ENCODE data around the gene TIMP2.
"Not testable (repeated sequence)": the region's sequence is repeated elsewhere in the genome, so short reads cannot be mapped to it uniquely, and the experiment has no call there.

The TIMP2 gene

GRCh38 chr17:78965491-78965924, 40.3 kb upstream of the TIMP2 start:
- H3K36me3 Mint-ChIP-seq (ENCODE audit: low read depth): no peaks in the 10 kb centered on the region
- H3K27ac Mint-ChIP-seq: peak overlapping the region in 1 of 3 experiments; percentile 29
- peaks cover 15% of the 10 kb centered on the region for H3K27me3 Mint-ChIP-seq (ENCODE audit: low read depth)
- no peaks in the 10 kb centered on the region for H3K9me3 Mint-ChIP-seq
- H3K4me1 Mint-ChIP-seq: peaks cover 9% of the 10 kb centered on the region
- TF ChIP-seq, protein P1, sequence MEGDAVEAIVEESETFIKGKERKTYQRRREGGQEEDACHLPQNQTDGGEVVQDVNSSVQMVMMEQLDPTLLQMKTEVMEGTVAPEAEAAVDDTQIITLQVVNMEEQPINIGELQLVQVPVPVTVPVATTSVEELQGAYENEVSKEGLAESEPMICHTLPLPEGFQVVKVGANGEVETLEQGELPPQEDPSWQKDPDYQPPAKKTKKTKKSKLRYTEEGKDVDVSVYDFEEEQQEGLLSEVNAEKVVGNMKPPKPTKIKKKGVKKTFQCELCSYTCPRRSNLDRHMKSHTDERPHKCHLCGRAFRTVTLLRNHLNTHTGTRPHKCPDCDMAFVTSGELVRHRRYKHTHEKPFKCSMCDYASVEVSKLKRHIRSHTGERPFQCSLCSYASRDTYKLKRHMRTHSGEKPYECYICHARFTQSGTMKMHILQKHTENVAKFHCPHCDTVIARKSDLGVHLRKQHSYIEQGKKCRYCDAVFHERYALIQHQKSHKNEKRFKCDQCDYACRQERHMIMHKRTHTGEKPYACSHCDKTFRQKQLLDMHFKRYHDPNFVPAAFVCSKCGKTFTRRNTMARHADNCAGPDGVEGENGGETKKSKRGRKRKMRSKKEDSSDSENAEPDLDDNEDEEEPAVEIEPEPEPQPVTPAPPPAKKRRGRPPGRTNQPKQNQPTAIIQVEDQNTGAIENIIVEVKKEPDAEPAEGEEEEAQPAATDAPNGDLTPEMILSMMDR (IDR thresholded peaks at IDR 0.05; ENCODE audit: unreplicated experiment in 3 of 3): no peak
- no peak overlapping the region for H3K4me3 Mint-ChIP-seq

DNA sequence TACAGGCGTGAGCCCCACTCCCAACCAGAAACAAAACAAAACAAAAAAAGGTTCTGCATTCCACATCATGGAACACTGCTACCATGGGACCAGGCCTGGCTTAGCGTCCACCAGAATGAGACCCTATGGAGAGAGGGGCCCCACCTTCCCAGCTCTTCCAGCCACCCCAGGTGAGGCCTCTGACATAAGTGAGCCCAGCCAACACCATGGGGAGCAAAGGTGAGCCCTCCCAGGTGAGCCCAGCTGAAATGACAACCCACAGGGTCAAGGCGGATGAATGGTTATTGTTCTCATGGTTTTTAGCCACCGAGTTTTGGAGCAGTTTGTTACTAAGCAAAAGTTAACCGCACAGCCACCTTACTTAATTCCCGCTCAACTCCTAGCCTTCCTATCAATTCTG, 38.2 kb upstream of the TIMP2 start:
- no peaks in the 10 kb centered on the region for H3K36me3 Mint-ChIP-seq (ENCODE audit: low read depth)
- no peak overlapping the region for H3K27ac Mint-ChIP-seq

GRCh38 chr17:78962984-78963348, 37.8 kb upstream of the TIMP2 start:
- not testable (repeated sequence) for H3K27ac Mint-ChIP-seq; H3K9me3 Mint-ChIP-seq; H3K36me3 Mint-ChIP-seq (ENCODE audit: low read depth); H3K4me3 Mint-ChIP-seq; H3K4me1 Mint-ChIP-seq
- H3K27me3 Mint-ChIP-seq (ENCODE audit: low read depth): peaks cover 12% of the 10 kb centered on the region

More for the DNA sequence above, 38.2 kb upstream of the TIMP2 start:
- Mint-ChIP-seq H3K27me3 (ENCODE audit: low read depth) (peaks cover 12% of the 10 kb centered on the region), H3K9me3 (no peaks in the 10 kb centered on the region), H3K4me3 (no peak overlapping the region), H3K4me1 (peaks cover 9% of the 10 kb centered on the region)
- TF ChIP-seq, protein P1 (IDR thresholded peaks at IDR 0.05; ENCODE audit: unreplicated experiment in 3 of 3): no peak

GRCh38 chr17:78962345-78962983, 37.3 kb upstream of the TIMP2 start:
- no peak overlapping the region for H3K4me3 Mint-ChIP-seq
- peaks cover 9% of the 10 kb centered on the region for H3K4me1 Mint-ChIP-seq
- TF ChIP-seq, protein P1 (IDR thresholded peaks at IDR 0.05; ENCODE audit: unreplicated experiment in 3 of 3): no peak
- no peaks in the 10 kb centered on the region for H3K36me3 Mint-ChIP-seq (ENCODE audit: low read depth)
- peaks cover 12% of the 10 kb centered on the region for H3K27me3 Mint-ChIP-seq (ENCODE audit: low read depth)
- H3K9me3 Mint-ChIP-seq: no peaks in the 10 kb centered on the region
- H3K27ac Mint-ChIP-seq: no peak overlapping the region

DNA sequence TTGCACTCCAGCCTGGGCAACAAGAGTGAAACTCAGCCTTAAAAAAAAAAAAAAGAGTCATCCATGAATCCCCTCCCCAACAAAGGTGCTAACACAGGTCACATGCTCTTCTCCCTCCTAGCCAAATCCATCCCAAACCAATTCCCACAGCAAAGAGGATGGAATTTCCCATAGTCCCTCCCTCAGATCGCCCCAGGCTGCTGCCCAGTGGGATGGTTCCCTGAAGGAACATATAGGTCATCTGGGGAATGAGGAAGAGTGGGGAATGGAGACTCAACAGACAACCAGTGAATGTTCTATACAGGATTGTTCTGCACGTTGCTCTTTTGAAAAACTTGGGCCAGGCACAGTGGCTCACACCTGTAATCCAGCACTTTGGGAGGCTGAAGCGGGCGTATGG, 36.4 kb upstream of the TIMP2 start:
- Mint-ChIP-seq H3K27me3 (ENCODE audit: low read depth) (peaks cover 12% of the 10 kb centered on the region), H3K36me3 (ENCODE audit: low read depth) (no peaks in the 10 kb centered on the region), H3K27ac (peak overlapping the region in 1 of 3 experiments; percentile 15), H3K4me1 (peaks cover 15% of the 10 kb centered on the region), H3K9me3 (no peaks in the 10 kb centered on the region), H3K4me3 (no peak overlapping the region)
- TF ChIP-seq, protein P1 (IDR thresholded peaks at IDR 0.05; ENCODE audit: unreplicated experiment in 3 of 3): no peak

- TF ChIP-seq, protein P1 (IDR thresholded peaks at IDR 0.05; ENCODE audit: unreplicated experiment in 3 of 3): no peak
- no peaks in the 10 kb centered on the region for H3K36me3 Mint-ChIP-seq (ENCODE audit: low read depth)
- peak overlapping the region in 1 of 3 experiments; percentile 22 for H3K27ac Mint-ChIP-seq
Measured at GRCh38 chr17:78960928-78961327, 35.7 kb upstream of the TIMP2 start.

More at GRCh38 chr17:78960928-78961327, 35.7 kb upstream of the TIMP2 start:
- H3K9me3 Mint-ChIP-seq: no peaks in the 10 kb centered on the region
- H3K4me1 Mint-ChIP-seq: peaks cover 15% of the 10 kb centered on the region
- H3K27me3 Mint-ChIP-seq (ENCODE audit: low read depth): peaks cover 12% of the 10 kb centered on the region
- no peak overlapping the region for H3K4me3 Mint-ChIP-seq
